Coronary artery (tissue), 2 donors: Measurements from ENCODE around the gene APBA1.

Experiments used
- DNase-seq: peaks from one replicate; pipeline ENCODE4 v3.0.0-alpha.2; 2017; ENCODE audit warnings: low spot score
- H3K27ac ChIP-seq, 2 donors: fragments of 200-600 bp; sonication (generic); one replicate each; pipeline ENCODE4 v1.5.1; 2016 to 2019
- H3K4me3 ChIP-seq: fragments of 200-600 bp; sonication (generic); 2 replicates; pipeline ENCODE4 v1.5.1; 2016; ENCODE audit warnings: mild to moderate bottlenecking, moderate library complexity
- TF ChIP-seq, protein P1 (sequence below): fragments of 200-600 bp; sonication (generic); IDR thresholded peaks from one replicate; pipeline ENCODE4 v1.5.1; 2019; ENCODE audit warnings: antibody characterized with exemption

Gene APBA1

DNA sequence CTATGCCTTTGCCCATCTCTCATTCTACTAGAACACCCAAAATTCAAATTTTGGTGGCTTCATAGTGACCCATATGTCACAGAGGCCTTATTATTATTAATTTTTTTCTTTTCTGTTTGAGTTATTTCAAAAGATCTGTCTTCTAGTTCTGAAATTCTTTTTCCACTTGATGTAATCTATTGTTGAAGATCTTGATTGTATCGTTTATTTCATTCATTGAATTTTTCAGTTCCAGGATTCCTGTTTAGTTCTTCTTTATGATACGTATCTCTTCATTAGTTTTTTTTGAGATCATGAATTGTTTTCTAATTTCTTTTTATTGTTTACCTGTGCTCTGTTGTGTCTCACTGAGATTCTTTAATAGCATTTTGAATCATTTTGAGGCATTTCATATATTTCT, 24.6 kb upstream of the APBA1 start:
- no peak for DNase-seq
- no peak overlapping the region for H3K4me3 ChIP-seq
- no peak overlapping the region for H3K27ac ChIP-seq
- TF ChIP-seq, protein P1, sequence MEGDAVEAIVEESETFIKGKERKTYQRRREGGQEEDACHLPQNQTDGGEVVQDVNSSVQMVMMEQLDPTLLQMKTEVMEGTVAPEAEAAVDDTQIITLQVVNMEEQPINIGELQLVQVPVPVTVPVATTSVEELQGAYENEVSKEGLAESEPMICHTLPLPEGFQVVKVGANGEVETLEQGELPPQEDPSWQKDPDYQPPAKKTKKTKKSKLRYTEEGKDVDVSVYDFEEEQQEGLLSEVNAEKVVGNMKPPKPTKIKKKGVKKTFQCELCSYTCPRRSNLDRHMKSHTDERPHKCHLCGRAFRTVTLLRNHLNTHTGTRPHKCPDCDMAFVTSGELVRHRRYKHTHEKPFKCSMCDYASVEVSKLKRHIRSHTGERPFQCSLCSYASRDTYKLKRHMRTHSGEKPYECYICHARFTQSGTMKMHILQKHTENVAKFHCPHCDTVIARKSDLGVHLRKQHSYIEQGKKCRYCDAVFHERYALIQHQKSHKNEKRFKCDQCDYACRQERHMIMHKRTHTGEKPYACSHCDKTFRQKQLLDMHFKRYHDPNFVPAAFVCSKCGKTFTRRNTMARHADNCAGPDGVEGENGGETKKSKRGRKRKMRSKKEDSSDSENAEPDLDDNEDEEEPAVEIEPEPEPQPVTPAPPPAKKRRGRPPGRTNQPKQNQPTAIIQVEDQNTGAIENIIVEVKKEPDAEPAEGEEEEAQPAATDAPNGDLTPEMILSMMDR = no peak

DNA sequence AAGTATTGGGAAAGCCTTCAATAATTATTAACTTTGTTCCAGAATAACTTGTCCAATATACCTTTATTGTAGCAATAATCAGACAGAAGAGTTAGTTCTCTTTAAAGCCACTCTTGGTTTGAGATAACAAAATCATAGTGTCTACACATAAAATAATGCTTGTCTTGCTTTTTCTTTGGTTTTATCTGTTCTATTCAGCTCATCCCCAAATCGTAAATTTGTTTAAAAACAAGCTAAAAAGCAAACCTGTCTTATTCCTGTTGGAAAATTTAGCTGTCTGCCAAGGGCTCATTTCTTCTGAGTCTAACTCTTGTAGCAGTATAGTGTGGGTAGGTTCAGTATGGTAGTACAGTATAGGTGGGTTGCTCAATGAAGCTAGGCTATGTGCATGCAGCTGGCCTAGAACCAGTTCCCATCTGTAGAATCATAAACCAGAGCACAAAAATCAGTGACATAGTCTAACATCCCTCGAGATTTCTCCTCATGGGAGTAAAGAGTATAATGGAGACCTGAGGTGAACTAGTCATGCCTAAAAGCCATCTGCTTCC, 17.9 kb upstream of the APBA1 start:
- Histone ChIP-seq H3K4me3 (no peak overlapping the region), H3K27ac (no peak overlapping the region)
- no peak for DNase-seq
- TF ChIP-seq, protein P1 = no peak

DNA sequence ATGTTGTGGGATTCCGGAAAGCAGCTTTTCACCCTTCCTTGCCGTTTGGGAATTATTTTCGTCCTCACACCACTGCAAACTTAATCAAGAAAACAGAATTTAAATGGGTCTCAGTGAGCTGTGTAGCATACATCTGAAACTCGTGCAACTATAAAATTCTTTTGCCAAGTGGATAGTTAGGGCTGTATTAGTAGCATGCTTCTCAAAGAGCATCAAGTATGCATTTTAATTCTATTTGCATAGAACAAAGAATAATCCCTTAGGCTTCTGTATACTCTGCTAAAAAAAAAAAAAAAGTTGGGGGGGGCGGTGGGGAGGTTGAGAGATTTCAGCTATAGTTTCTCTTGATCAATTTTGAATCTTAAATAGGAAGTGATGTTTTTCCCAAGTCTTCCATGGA, 11.8 kb upstream of the APBA1 start:
- TF ChIP-seq, protein P1 = no peak
- Histone ChIP-seq H3K27ac (no peak overlapping the region), H3K4me3 (no peak overlapping the region)
- no peak for DNase-seq

DNA sequence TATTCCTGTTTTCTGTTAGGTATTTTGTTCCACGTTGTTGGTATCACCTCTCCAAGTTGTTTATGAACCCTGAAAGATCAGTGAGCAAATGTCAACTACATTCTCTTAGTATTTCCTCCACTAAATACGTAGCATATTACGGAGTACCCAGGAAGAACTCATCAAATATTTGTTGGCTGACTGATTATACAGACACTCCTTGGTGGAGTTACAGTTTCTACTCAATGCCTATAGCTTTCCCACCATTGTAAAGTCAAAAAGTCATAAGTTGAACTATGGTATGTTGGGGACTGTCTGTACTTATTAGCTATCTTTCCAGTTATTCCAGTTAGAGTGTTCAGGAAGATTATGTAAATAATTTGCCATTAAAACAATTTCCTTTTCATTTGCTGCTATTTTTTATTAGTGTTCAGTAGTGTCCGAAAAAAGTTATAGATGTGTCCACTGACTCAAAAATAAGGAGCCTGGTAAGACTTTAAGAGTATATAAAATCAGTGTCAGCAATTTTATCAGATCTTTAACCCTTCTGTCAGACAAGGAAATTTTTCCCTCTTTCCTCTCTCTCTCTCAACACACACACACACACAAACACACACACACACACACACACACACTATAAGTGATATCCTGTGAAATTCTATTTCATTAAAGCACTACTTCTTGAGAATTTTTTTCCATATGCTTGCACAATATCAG, 6.8 kb upstream of the APBA1 start:
- TF ChIP-seq, protein P1 = no peak
- DNase-seq = no peak
- no peak overlapping the region for H3K4me3 ChIP-seq
- H3K27ac ChIP-seq = no peak overlapping the region

DNA sequence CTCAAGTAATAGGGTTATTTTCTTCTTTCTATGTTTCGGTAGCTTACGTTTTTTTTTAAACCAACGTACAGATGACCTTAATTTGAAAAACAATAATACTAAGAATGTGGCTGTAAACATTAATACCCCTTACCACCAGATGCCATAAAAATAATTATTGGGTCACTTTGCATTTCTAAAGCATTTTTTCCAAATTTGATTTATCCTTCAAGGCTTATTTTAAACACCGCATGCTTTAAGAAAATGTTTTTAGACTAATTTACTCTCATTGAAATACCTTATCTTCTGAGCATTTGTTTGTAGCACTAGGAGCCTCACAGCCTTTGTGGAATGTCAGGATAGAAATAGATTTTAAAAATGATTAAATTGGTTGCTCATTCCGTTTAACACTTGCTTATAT, 5.8 kb upstream of the APBA1 start:
- no peak for DNase-seq
- TF ChIP-seq, protein P1 = no peak
- Histone ChIP-seq H3K4me3 (no peak overlapping the region), H3K27ac (no peak overlapping the region)

DNA sequence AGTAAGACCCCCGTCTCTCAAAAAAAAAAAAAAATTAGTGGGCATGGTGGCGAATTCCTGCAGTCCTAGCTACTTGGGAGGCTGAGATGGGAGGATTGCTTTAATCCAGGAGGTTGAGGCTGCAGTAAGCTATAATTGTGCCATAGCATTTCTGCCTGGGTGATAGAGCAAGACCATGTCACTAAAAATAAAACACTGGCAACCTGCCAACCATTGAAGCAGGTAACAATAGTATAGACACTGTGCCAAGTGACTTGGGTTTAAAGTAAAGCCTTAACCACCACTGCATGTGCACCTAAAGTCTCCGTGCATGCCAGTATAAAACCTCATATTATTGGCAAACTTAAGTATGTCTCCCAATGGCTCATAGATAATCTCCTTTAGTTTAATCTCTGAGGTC, 3.4 kb upstream of the APBA1 start:
- H3K27ac ChIP-seq = no peak overlapping the region
- no peak overlapping the region for H3K4me3 ChIP-seq
- TF ChIP-seq, protein P1 = no peak
- DNase-seq = no peak

DNA sequence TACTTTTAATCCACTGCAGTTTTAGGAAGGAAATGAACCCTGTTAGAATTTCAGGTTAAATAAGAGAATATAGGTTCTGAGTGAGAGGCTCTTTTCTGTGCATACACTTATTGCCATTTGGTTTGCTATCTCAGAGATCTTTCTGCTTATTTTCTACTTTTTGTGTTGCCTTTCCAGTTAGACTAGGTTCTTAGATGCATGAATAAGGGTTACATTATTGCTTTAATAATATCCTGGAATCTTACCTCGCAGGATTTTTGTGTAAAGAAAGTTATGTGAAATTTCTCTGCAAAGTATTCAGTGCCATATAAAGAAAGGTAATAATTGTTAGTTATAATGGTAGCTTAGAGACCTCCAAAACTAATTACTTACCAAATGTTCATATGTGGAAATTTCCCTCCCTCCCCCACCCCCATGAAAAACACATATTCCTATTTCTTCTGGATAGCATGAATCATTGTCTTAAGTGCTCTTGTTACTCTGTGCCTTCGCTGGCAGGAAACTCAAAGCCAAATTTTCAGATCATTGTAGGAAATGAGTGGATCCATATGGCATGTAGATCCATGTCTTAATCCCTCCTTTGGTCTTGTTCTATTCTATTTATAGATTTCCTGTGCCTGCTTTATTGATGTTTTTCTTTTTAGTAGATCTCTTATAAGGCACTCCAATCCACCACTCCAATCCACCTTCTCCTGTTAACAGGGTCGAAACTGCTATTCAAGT, 2.7 kb upstream of the APBA1 start:
- no peak overlapping the region for H3K27ac ChIP-seq
- no peak for DNase-seq
- TF ChIP-seq, protein P1 = no peak
- no peak overlapping the region for H3K4me3 ChIP-seq
